HK-2 (cell line): Measurements from ENCODE around the gene FEZF2.

Experiments
- DNase-seq: peaks from one replicate; pipeline ENCODE4 v3.0.0-alpha.2; 2018; ENCODE audit not compliant: unreplicated experiment

The FEZF2 gene

DNA sequence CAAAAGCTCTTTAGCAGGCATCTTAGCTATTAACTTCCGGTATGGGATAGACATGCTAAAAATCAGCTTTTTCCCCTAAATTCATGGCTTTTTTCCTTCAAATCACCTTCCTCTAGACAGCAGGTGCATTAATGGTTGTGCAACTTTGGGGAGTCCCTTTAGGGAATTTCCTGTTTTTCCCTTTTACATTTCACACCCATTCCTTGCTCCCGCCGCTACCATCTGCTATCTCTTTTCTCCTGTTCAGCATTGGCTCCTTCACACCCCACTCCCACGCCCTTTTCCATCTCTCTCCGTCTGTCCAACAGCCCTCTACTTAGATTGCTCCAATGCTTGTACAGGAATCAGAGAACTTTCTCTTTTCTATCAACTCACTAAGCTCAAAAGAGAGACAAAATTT lies 43.4 kb downstream of the FEZF2 start:
- no peak for DNase-seq

- no peak for DNase-seq
Measured at GRCh38 chr3:62325896-62326295, 47.5 kb downstream of the FEZF2 start.

GRCh38 chr3:62323241-62323640 lies 50.1 kb downstream of the FEZF2 start:
- no peak for DNase-seq
